HepG2 (cell line): ENCODE data around the gene RARS2. TPM values are rescaled to one million over a fixed set of nuclear protein-coding genes. Genes with fewer than 3 reads are reported as not detected.

Experiments used
- CEBPG ChIP-seq: IDR thresholded peaks from 2 replicates; pipeline ENCODE4 v1.6.1; 2016
- ESRRA ChIP-seq: sonication (generic); formaldehyde crosslinking; IDR thresholded peaks from 2 replicates; pipeline ENCODE4 v1.5.1; 2020; ENCODE audit warnings: mild to moderate bottlenecking, low read depth, missing genetic modification reagents
- FOXA1 ChIP-seq, 2 experiments: fragments of 450-650 bp in 1 of 2; sonication (generic) in 1 of 2; formaldehyde crosslinking in 1 of 2; IDR thresholded peaks; 2 replicates each; pipeline versions ENCODE4 v1.4.0 to v1.6.1; 2016 to 2020; ENCODE audit warnings: missing genetic modification reagents in 1 of 2
- GRHL1 ChIP-seq: sonication (generic); formaldehyde crosslinking; conservative IDR thresholded peaks from 2 replicates; pipeline ENCODE4 v1.8.0; 2022; ENCODE audit warnings: missing genetic modification reagents
- KDM1A ChIP-seq: IDR thresholded peaks from 2 replicates; pipeline ENCODE4 v1.6.1; 2016; ENCODE audit warnings: missing compliant biosample characterization
- MYNN ChIP-seq: sonication (generic); formaldehyde crosslinking; IDR thresholded peaks from 2 replicates; pipeline ENCODE4 v1.4.0; 2020; ENCODE audit warnings: mild to moderate bottlenecking, low read depth, missing genetic modification reagents
- PRDM10 ChIP-seq: sonication (generic); formaldehyde crosslinking; IDR thresholded peaks from 2 replicates; pipeline ENCODE4 v1.4.0; 2020; ENCODE audit warnings: low read depth, missing genetic modification reagents
- SIN3B ChIP-seq: fragments of 150-350 bp; IDR thresholded peaks from 2 replicates; pipeline ENCODE4 v1.6.1; 2014; ENCODE audit warnings: low read length
- SP5 ChIP-seq: IDR thresholded peaks from 2 replicates; pipeline ENCODE4 v1.6.1; 2016; ENCODE audit warnings: low read depth, borderline replicate concordance
- TAF1 ChIP-seq: sonication (generic); formaldehyde crosslinking; IDR thresholded peaks from 2 replicates; pipeline ENCODE4 v1.4.0; 2020; ENCODE audit warnings: missing genetic modification reagents
- ZFP91 ChIP-seq: sonication (generic); formaldehyde crosslinking; IDR thresholded peaks from 2 replicates; pipeline ENCODE4 v1.9.0; 2022; ENCODE audit warnings: missing genetic modification reagents, mild to moderate bottlenecking, borderline replicate concordance
- ZNF34 ChIP-seq: sonication (generic); formaldehyde crosslinking; IDR thresholded peaks from 2 replicates; pipeline ENCODE4 v1.4.0; 2020; ENCODE audit warnings: mild to moderate bottlenecking, missing genetic modification reagents, borderline replicate concordance
- ZNF44 ChIP-seq: sonication (generic); formaldehyde crosslinking; IDR thresholded peaks from 2 replicates; pipeline ENCODE4 v1.5.1; 2020; ENCODE audit warnings: mild to moderate bottlenecking, missing genetic modification reagents
- ZNF446 ChIP-seq: sonication (generic); formaldehyde crosslinking; IDR thresholded peaks from 2 replicates; pipeline ENCODE4 v1.5.0; 2020; ENCODE audit warnings: mild to moderate bottlenecking, missing genetic modification reagents
- ZNF543 ChIP-seq: sonication (generic); formaldehyde crosslinking; IDR thresholded peaks from 2 replicates; pipeline ENCODE4 v1.4.0; 2020; ENCODE audit warnings: mild to moderate bottlenecking, missing genetic modification reagents
- ZNF546 ChIP-seq: sonication (generic); formaldehyde crosslinking; conservative IDR thresholded peaks from 2 replicates; pipeline ENCODE4 v1.8.1; 2023; ENCODE audit warnings: mild to moderate bottlenecking, missing genetic modification reagents
- ZNF556 ChIP-seq: sonication (generic); formaldehyde crosslinking; IDR thresholded peaks from 2 replicates; pipeline ENCODE4 v1.4.0; 2020; ENCODE audit warnings: mild to moderate bottlenecking, missing genetic modification reagents, borderline replicate concordance
- ZNF616 ChIP-seq: sonication (generic); formaldehyde crosslinking; IDR thresholded peaks from 2 replicates; pipeline ENCODE4 v1.5.0; 2020; ENCODE audit warnings: low read depth, mild to moderate bottlenecking, missing genetic modification reagents
- ZNF710 ChIP-seq: sonication (generic); formaldehyde crosslinking; IDR thresholded peaks from 2 replicates; pipeline ENCODE4 v1.5.0; 2020; ENCODE audit warnings: mild to moderate bottlenecking, missing genetic modification reagents, borderline replicate concordance
- ZNF737 ChIP-seq: sonication (generic); formaldehyde crosslinking; IDR thresholded peaks from 2 replicates; pipeline ENCODE4 v1.5.0; 2020; ENCODE audit warnings: missing genetic modification reagents, mild to moderate bottlenecking, borderline replicate concordance
- ZNF747 ChIP-seq: sonication (generic); formaldehyde crosslinking; IDR thresholded peaks from 2 replicates; pipeline ENCODE4 v1.8.1; 2023; ENCODE audit warnings: missing genetic modification reagents, mild to moderate bottlenecking, borderline replicate concordance
- polyA plus RNA-seq, 8 experiments: library from polyadenylated mRNA; depleted of rRNA in 3 of 8; stranded (reverse) in 7 of 8; unstranded in 1 of 8; fragments of >200 nt; fragmentation: Illumina TruSeq in 4 of 8; extraction: Trizol in 4 of 8; gene quantifications; 2 replicates each; pipeline versions ENCODE4 v1.2.1 to v1.2.3, GENCODE V29; 2011 to 2016; ENCODE audit warnings: low read depth in 4 of 8, missing spikeins in 1 of 8, mixed read lengths in 1 of 8; ENCODE audit not compliant: insufficient read depth in 1 of 8
- total RNA-seq, 5 experiments: library from RNA; depleted of rRNA; stranded (reverse); fragments of >200 nt; fragmentation: Illumina TruSeq; extraction: Trizol; gene quantifications; 2 replicates each; pipeline ENCODE4 v1.2.3, GENCODE V29; 2016; ENCODE audit warnings: low read depth in 1 of 5

RARS2 gene
- total and polyA plus RNA-seq, 2 of the 13 experiments (the other 11 are each of a cell fraction or from before 2014, with no cell fraction given), result 23.4 to 80.1 TPM

GRCh38 chr6:87583822-87584221 lies 6.0 kb downstream of the RARS2 start (continued):
- no peak for TF ChIP-seq ZNF556 (CRISPR knock-in tag)
- no peak for TF ChIP-seq ESRRA
- TF ChIP-seq ZFP91 (CRISPR knock-in tag), result no peak
- no peak for TF ChIP-seq SIN3B
- TF ChIP-seq PRDM10 (CRISPR knock-in tag), result no peak
- TF ChIP-seq ZNF710 (CRISPR knock-in tag), result 0 out of 2 replicates have a peak, but pooled peaks have one; percentile 52
- TF ChIP-seq ZNF446 (CRISPR knock-in tag), result no peak
- TF ChIP-seq MYNN, result no peak
- TF ChIP-seq ZNF747, result no peak
- TF ChIP-seq ZNF34, result no peak
- no peak for TF ChIP-seq GRHL1 (CRISPR knock-in tag)
- no peak for TF ChIP-seq ZNF737 (CRISPR knock-in tag)
- TF ChIP-seq TAF1, result no peak
- peak; percentile 53; the same call in 1 of the 2 replicates for TF ChIP-seq CEBPG
- TF ChIP-seq ZNF543 (CRISPR knock-in tag), result no peak
- no peak for TF ChIP-seq ZNF616 (CRISPR knock-in tag)
- TF ChIP-seq ZNF546 (CRISPR knock-in tag), result no peak
- TF ChIP-seq FOXA1 (IDR thresholded peaks at IDR 0.05), result no peak
- TF ChIP-seq FOXA1 (CRISPR knock-in tag; IDR thresholded peaks at IDR 0.05), result peak; percentile 96
- no peak for TF ChIP-seq KDM1A (CRISPR knock-in tag)
- no peak for TF ChIP-seq ZNF44 (CRISPR knock-in tag)
- TF ChIP-seq SP5 (CRISPR knock-in tag), result peak; percentile 19; the same call in 1 of the 2 replicates
